Epithelial cell of esophagus (primary cell): ENCODE measurements around the gene ESYT1.

Source experiments
- DNase-seq: peaks from one replicate; pipeline ENCODE4 v3.0.0; 2010; ENCODE audit warnings: low read depth
- H3K4me3 ChIP-seq: 2 replicates; pipeline ENCODE4 v1.5.1; 2011; ENCODE audit warnings: mild to moderate bottlenecking, low read length, control low read depth
- CTCF ChIP-seq: IDR thresholded peaks from 2 replicates; pipeline ENCODE4 v1.5.1; 2011; ENCODE audit warnings: low read depth, mild to moderate bottlenecking, low read length, control low read depth, inconsistent platforms; ENCODE audit not compliant: insufficient read depth; ENCODE audit errors: missing control alignments

ESYT1 gene

GRCh38 chr12:56103823-56104108 is 24.3 kb upstream of the ESYT1 start:
- no peak for TF ChIP-seq CTCF
- peak overlapping the region; percentile 91 for H3K4me3 ChIP-seq
- no peak for DNase-seq

- peak within 1 kb of the TSS; percentile 91 for H3K4me3 ChIP-seq
- TF ChIP-seq CTCF: no peak
- peak; percentile 99 for DNase-seq
Observed at GRCh38 chr12:56104109-56104814, 23.8 kb upstream of the ESYT1 start, which contains the start of gene PA2G4. TSS of gene PA2G4 (plus strand) at chr12:56104559. CDS start at chr12:56104738, 179 bp downstream.

- peak; percentile 39 for DNase-seq
- H3K4me3 ChIP-seq: peak overlapping the region; percentile 91
- no peak for TF ChIP-seq CTCF
Observed at GRCh38 chr12:56104815-56105608, 23.1 kb upstream of the ESYT1 start.

GRCh38 chr12:56105609-56105902 is 22.5 kb upstream of the ESYT1 start:
- H3K4me3 ChIP-seq: peak overlapping the region; percentile 91
- no peak for TF ChIP-seq CTCF
- no peak for DNase-seq

GRCh38 chr12:56107242-56107641 is 20.8 kb upstream of the ESYT1 start:
- no peak overlapping the region for H3K4me3 ChIP-seq
- no peak for DNase-seq
- no peak for TF ChIP-seq CTCF

GRCh38 chr12:56110571-56110970 is 17.5 kb upstream of the ESYT1 start:
- TF ChIP-seq CTCF: no peak
- no peak overlapping the region for H3K4me3 ChIP-seq
- DNase-seq: peak; percentile 97
